ENCODE measurements around the gene FAM13C. TPM values are rescaled to one million over a fixed set of nuclear protein-coding genes. Genes with fewer than 3 reads are reported as not detected.

FAM13C gene
- not detected for total RNA-seq

GRCh38 chr10:59362144-59362958 is at the start of gene FAM13C:
TSS of gene FAM13C (minus strand) at chr10:59362549. CDS start at chr10:59362460, 89 bp downstream.

Other genes with a start within 250 kb of the FAM13C start
- not detected for gene PHYHIPL, start 185.9 kb downstream of the FAM13C start, total RNA-seq

All from activated naive CD4-positive, alpha-beta T cell treated with anti-CD3 and anti-CD28 coated beads, Interleukin-2, amount 10 ng/mL, durations not matched to agents 5 hours and 36 hours (primary cell).